Activated T-cell treated with anti-CD3 and anti-CD28 coated beads, Interleukin-2, amount 50 U/mL, for 4 hours (primary cell): Measurements from ENCODE around the gene NKAPD1. TPM values are rescaled to one million over a fixed set of nuclear protein-coding genes. Genes with fewer than 3 reads are reported as not detected.
"Not testable (repeated sequence)": the region's sequence is repeated elsewhere in the genome, so short reads cannot be mapped to it uniquely, and the experiment has no call there.

ENCODE experiments used
- ATAC-seq, 2 donors: fragments of 200-7000 bp; cut with Tn5 transposase; one replicate each; pipeline ENCODE4 v1.10.0; 2021
- DNase-seq: peaks from one replicate; pipeline ENCODE4 v3.0.0-alpha.2; 2020
- H3K27me3 Mint-ChIP-seq: one replicate; pipeline ENCODE4 v1.8.0; 2021; ENCODE audit warnings: low read depth, mixed read lengths
- H3K36me3 Mint-ChIP-seq: one replicate; pipeline ENCODE4 v1.8.0; 2022; ENCODE audit warnings: mixed read lengths; ENCODE audit not compliant: insufficient read depth
- H3K4me1 Mint-ChIP-seq: one replicate; pipeline ENCODE4 v1.8.0; 2021; ENCODE audit warnings: low read depth, mixed read lengths
- H3K4me3 Mint-ChIP-seq: one replicate; pipeline ENCODE4 v1.8.0; 2021; ENCODE audit warnings: mild to moderate bottlenecking, moderate library complexity, mixed read lengths
- H3K9me3 Mint-ChIP-seq: one replicate; pipeline ENCODE4 v1.8.0; 2021; ENCODE audit warnings: mixed read lengths
- total RNA-seq, 3 donors: library from RNA; stranded (reverse); gene quantifications; one replicate each; pipeline ENCODE4 v1.2.1, GENCODE V29; 2021

NKAPD1 gene
- total RNA-seq, 3 donors from 2014 or later = 19.1 to 21.5 (median 19.8) TPM

DNA sequence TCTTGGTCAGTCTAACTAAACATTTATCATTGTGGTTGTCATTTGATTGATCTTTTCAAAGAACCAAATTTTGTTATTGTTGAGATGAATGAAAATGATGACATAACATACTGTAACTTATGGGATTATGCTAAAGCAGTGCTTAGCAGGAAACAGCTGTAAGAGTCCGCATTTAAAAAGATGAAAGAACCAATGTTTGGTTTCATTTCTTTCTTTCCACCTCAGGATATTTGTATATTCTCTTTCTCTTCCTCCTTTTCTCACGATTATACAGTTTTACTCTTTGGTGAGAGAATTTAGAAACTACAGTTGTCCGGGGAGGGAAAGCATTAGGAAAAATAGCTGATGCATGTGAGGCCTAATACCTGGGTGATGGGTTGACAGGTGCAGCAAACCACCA is 23.4 kb upstream of the NKAPD1 start:
- H3K4me1 Mint-ChIP-seq = peaks cover 22% of the 10 kb centered on the region
- H3K36me3 Mint-ChIP-seq = peaks cover 54% of the 10 kb centered on the region
- ATAC-seq (no peak), DNase-seq (no peak)
- H3K27me3 Mint-ChIP-seq = no peaks in the 10 kb centered on the region
- H3K9me3 Mint-ChIP-seq = no peaks in the 10 kb centered on the region
- H3K4me3 Mint-ChIP-seq = no peak overlapping the region

DNA sequence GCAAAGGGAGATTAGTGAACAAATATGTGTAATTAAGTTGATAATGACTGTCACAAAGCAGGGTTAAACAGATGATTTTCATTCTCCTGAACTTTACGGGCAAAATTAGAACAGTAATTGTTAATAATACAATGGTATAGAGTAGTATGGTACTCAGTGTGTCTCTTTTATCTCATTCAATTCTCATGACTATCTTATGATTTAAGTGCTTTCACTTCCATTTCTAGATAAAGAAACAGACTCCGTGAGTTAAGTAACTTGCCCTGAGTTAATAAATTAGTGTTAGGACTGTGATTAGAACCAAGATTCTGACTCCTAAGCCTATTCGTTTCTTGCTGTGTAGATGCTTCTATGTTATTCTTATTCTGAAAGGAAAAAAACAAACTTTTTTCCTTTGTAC is 22.3 kb upstream of the NKAPD1 start:
- H3K9me3 Mint-ChIP-seq = no peaks in the 10 kb centered on the region
- ATAC-seq (no peak), DNase-seq (no peak)
- no peaks in the 10 kb centered on the region for H3K27me3 Mint-ChIP-seq
- peaks cover 22% of the 10 kb centered on the region for H3K4me1 Mint-ChIP-seq
- peaks cover 49% of the 10 kb centered on the region for H3K36me3 Mint-ChIP-seq
- no peak overlapping the region for H3K4me3 Mint-ChIP-seq

DNA sequence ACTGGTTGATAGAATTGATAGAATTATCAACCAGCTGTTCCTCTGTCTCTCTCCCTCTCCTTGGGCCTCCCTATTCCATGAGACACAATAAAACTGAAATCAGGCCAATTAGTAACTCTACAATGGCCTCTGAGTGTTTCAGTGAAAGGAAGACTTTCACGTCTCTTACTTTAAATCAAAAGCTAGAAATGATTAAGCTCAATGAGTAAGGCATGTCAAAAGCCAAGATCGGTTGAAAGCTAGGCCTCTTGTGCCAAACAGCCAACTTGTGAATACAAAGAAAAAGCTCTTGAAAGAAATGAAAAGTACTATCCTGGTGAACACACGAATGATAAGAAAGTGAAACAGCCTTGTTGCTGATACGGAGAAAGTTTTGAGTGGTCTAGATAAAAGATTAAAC is 16.9 kb upstream of the NKAPD1 start:
- H3K9me3 Mint-ChIP-seq = no peaks in the 10 kb centered on the region
- DNase-seq (no peak), ATAC-seq (peak; percentile 77 to 81)
- no peaks in the 10 kb centered on the region for H3K27me3 Mint-ChIP-seq
- no peak overlapping the region for H3K4me3 Mint-ChIP-seq
- peaks cover 8% of the 10 kb centered on the region for H3K4me1 Mint-ChIP-seq
- peaks cover 34% of the 10 kb centered on the region for H3K36me3 Mint-ChIP-seq

DNA sequence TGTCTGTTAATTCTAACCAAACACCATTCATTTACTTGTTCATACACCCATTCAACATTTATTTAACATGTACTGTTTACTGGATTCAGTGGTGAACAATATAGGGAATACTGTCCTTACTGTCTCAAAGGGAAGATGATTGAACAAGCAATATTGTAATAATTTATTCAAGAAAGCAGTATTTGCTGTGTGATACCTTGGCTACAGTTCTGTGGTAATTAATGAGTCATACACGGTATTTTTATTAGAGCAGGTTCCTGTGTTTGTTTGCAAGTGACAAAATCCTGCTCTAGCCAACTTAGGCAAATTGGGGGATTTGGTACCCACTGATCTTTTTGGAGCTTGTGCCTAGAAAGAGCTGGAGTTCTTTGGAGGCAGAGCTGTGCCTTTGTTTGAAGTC is 16.0 kb upstream of the NKAPD1 start:
- H3K4me1 Mint-ChIP-seq = peaks cover 8% of the 10 kb centered on the region
- H3K9me3 Mint-ChIP-seq = no peaks in the 10 kb centered on the region
- no peak for DNase-seq
- no peak overlapping the region for H3K4me3 Mint-ChIP-seq
- H3K36me3 Mint-ChIP-seq = peaks cover 37% of the 10 kb centered on the region
- no peaks in the 10 kb centered on the region for H3K27me3 Mint-ChIP-seq
- ATAC-seq = no peak

DNA sequence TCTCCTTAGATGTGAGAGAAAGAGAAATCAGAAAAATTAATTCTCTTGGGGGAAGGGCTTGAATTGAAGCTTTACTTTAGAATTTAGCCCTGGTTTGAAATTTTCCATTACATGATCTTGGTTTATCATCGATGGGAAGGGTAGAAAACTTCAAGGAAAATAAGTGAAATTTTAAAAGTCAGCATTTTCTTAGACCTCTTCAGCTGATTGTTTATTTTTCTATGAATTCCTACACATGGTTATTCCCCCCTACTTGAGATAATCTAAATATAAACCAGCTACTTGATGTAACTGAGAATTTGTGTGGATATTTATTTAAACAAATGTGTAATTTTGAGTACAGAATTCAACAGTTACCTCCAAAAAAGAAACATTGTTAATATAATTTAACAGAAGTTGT is 11.2 kb upstream of the NKAPD1 start:
- no peaks in the 10 kb centered on the region for H3K9me3 Mint-ChIP-seq
- no peak for ATAC-seq
- H3K4me3 Mint-ChIP-seq = no peak overlapping the region
- H3K27me3 Mint-ChIP-seq = no peaks in the 10 kb centered on the region
- DNase-seq = no peak
- H3K36me3 Mint-ChIP-seq = peaks cover 19% of the 10 kb centered on the region
- no peaks in the 10 kb centered on the region for H3K4me1 Mint-ChIP-seq

DNA sequence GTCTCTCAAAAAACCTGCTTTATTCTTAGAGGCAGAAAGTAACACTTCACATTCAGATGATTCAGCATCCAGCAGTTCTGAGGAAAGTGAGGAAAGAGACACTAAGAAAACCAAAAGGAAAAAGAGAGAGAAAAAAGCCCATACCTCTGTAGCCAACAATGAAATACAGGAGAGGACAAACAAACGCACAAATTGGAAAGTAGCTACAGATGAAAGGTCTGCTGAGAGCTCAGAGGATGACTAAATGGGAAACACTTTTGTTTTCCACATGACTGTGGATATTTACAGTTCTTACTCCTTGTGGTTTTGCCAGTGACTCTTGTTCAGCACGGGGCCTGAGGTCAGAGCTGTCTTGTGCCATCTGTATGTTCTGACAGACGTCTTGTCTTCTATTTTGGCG is 8.6 kb downstream of the NKAPD1 start:
- H3K27me3 Mint-ChIP-seq = no peaks in the 10 kb centered on the region
- peaks cover 36% of the 10 kb centered on the region for H3K4me1 Mint-ChIP-seq
- ATAC-seq (peak; percentile 33 to 35), DNase-seq (no peak)
- no peak overlapping the region for H3K4me3 Mint-ChIP-seq
- H3K36me3 Mint-ChIP-seq = peaks cover 57% of the 10 kb centered on the region
- H3K9me3 Mint-ChIP-seq = no peaks in the 10 kb centered on the region

DNA sequence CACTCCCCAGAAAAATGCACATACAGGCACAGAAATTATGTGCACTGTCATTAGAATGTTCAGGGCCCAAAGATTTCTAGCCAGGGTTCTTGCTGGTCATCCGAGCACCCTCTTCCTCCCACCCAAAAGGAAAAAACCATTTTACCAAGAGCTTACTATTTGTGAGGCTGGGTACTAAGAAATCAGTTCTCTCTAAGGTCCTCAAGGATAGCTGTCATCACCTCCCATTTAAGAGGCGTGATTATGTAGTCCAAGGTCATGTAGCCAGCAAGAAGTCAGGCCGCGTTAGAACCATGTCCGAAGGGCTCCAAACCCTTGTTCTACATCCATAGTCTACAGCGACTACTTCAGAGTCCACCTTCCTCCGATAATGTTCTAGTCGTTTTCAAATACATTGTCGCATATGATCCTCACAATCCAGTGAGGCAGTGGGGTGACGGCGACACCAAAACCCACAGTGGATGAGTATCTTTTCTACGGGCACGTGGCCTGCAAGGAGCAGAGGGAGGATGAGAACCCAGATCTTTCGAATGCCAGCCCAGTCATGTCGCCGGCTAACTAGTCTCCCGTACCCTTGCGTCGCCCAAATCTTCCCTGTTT is 11.8 kb downstream of the NKAPD1 start:
- DNase-seq (peak; percentile 27), ATAC-seq (peak; percentile 63 to 70)
- Mint-ChIP-seq H3K4me3 (peak overlapping the region; percentile 99), H3K9me3 (no peaks in the 10 kb centered on the region), H3K27me3 (no peaks in the 10 kb centered on the region), H3K36me3 (peaks cover 61% of the 10 kb centered on the region), H3K4me1 (peaks cover 54% of the 10 kb centered on the region)

DNA sequence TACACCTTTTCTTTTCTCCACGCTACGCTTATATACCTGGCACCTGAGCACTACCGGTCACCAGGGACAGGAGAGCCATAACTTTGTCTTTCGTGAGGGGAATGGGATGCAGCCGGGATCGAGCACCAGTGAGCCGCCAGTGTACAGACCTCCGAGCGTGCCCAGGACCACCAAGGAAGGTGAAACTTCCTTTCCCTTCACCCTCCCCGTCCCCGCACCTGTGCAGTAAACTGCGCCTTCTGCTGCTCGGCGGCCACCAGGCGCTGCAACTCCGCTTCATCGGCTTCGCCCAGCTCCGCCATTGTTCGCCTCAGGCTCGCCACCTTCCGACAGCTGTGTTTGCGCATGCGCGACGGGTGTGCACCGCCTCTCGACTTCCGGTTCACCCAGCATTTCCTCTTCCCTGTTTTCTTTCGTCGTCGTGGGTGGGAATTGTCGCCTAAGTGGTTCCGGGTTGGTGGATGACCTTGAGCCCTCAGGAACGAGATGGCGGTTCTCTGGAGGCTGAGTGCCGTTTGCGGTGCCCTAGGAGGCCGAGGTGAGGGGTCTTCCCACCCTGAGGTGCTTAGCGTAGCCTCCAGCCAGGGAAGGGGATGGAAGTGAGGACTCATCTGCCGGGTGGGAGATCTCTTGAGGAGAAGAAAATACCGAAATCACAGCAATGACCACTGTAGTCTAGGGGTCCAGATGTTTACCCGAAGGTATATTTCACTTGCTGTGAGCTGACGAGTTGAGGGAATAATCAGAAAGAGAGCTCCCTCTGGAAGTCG is 12.5 kb downstream of the NKAPD1 start, which contains the start of the genes SDHD and TIMM8B:
Gene SDHD, plus strand, starts transcription at position 452 of the 770 bp plus-strand sequence. Its CDS starts 35 bp downstream, at position 487.
Gene TIMM8B, minus strand, starts transcription at position 335 of the 770 bp plus-strand sequence. Its CDS starts 33 bp downstream, at position 302.
- H3K4me3 Mint-ChIP-seq = peak within 1 kb of the TSS; percentile 99

DNA sequence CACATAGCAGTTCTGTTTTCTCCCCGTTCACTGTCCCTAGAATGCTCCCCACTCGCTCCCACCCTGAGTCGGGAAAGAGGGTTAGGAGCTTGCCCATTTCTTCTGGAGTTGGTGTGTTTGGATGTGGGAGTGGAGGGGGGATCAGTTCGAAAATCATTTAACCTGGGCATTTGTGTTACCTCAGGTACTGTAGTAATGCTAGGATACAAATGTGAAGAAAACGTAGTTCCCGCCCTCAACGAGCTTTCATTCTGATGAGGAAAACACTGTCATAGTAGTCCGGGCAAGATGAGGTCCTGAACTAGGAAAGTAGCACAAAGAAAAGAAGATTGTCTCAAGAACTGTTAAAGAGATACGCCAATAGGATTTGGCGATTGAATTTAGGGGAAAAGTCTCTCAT is 13.1 kb downstream of the NKAPD1 start:
- Mint-ChIP-seq H3K4me3 (peak overlapping the region; percentile 99), H3K27me3 (no peaks in the 10 kb centered on the region), H3K36me3 (peaks cover 66% of the 10 kb centered on the region), H3K9me3 (no peaks in the 10 kb centered on the region), H3K4me1 (peaks cover 54% of the 10 kb centered on the region)
- DNase-seq (no peak), ATAC-seq (no peak)

More for the DNA sequence above, 12.5 kb downstream of the NKAPD1 start, which contains the start of the genes SDHD and TIMM8B:
- Mint-ChIP-seq H3K9me3 (no peaks in the 10 kb centered on the region), H3K36me3 (peaks cover 67% of the 10 kb centered on the region), H3K4me1 (peaks cover 54% of the 10 kb centered on the region), H3K27me3 (no peaks in the 10 kb centered on the region)
- ATAC-seq (peak; percentile 89 to 92), DNase-seq (peak; percentile 92)

DNA sequence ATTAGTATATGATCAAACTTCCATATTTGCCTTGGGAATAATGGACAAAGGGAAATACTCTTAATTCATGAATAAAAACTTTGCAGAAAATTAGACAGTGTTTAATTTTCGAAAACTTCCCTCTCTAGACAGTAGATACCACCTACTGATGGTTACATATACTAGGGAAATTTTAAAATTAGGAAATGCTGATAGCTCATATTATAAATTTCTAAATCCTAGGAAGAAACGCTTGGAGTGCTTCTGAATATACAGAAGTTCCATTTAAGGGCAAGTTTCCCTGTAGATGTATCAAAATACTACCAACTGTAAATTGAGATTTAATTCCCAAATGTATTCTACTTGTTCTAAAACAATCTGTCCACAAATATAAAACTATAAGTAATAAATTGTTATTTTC is 21.2 kb downstream of the NKAPD1 start:
- ATAC-seq, H3K4me3 Mint-ChIP-seq, H3K4me1 Mint-ChIP-seq, H3K9me3 Mint-ChIP-seq, H3K27me3 Mint-ChIP-seq, DNase-seq: not testable (repeated sequence)
- H3K36me3 Mint-ChIP-seq = peaks cover 40% of the 10 kb centered on the region

DNA sequence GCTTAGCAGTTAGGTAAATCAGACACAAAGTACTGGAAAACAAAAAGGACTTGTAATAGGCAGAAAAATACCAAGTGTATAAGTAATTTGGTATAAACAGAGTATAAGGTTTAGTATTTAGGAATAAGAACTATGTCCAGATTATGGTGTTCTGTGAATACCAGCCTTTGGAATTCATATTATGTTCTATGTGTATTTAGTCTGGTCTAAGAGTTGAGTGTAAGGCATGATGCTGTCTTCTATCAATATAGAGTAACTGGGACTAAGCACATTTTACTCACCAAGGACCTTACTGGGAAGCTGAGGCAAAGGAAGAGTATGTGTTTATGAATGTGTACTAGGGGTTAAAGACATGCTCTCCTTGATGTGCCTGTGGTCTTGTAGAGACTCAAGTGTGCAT is 22.1 kb downstream of the NKAPD1 start:
- Mint-ChIP-seq H3K27me3 (no peaks in the 10 kb centered on the region), H3K4me1 (no peaks in the 10 kb centered on the region), H3K4me3 (no peak overlapping the region), H3K9me3 (no peaks in the 10 kb centered on the region), H3K36me3 (peaks cover 38% of the 10 kb centered on the region)
- DNase-seq (no peak), ATAC-seq (no peak)

DNA sequence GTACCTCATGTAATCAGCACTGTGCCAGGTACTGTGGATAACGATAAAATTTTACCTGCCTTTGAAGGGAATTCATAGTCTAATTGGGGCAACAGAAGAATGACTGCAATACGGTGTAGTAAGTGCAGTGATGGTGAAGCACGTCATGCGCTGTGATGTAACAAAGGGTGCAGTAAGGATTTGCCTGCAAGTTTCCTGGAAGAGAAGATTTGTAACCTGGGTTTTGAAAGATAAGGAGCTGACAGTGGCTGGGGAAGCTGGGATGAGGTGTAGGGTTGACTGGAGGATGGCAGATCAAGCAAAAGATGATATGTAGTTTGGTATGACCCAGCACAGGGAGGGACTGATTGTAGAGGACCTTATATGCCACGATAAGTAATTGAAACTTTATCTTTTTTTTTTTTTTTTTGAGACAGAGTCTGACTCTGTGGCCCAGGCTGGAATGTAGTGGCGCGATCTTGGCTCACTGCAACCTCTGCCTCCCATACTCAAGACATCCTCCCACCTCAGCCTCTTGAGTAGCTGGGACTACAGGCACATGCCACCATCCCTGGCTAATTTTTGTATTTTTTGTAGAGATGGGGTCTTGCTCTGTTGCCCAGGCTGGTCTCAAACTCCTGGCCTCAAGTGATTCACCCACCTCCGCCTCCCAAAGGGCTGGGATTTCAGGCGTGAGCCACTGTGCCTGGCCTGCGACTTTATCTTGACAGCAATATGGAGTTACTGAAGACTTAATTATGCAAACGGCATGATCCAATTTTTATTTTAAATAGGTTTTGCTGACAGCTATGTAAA is 23.8 kb downstream of the NKAPD1 start:
- Mint-ChIP-seq H3K27me3 (no peaks in the 10 kb centered on the region), H3K9me3 (no peaks in the 10 kb centered on the region), H3K4me3 (no peak overlapping the region), H3K36me3 (peaks cover 28% of the 10 kb centered on the region), H3K4me1 (no peaks in the 10 kb centered on the region)
- ATAC-seq (no peak), DNase-seq (no peak)

DNA sequence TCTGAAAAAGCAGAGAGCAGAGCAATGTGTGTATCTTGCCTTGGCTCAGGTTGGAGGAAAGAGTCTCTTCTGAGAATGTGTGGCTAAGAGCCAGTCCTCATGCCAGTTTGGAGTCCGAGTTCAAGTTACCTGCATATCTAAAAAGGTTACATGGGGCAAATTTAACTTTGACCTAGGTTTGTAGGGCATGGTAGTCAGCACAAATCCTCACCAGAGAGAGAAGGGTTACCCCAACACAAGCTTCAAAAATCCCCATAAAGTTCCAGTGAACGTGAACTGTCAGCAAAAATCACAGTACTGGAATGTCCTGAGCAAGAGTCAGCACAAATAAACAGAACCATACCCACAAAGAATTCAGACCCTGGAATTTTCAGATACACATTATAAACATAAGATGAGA is 26.4 kb downstream of the NKAPD1 start:
- no peak overlapping the region for H3K4me3 Mint-ChIP-seq
- no peaks in the 10 kb centered on the region for H3K9me3 Mint-ChIP-seq
- H3K36me3 Mint-ChIP-seq = peaks cover 22% of the 10 kb centered on the region
- no peaks in the 10 kb centered on the region for H3K27me3 Mint-ChIP-seq
- DNase-seq (no peak), ATAC-seq (no peak)
- H3K4me1 Mint-ChIP-seq = no peaks in the 10 kb centered on the region

DNA sequence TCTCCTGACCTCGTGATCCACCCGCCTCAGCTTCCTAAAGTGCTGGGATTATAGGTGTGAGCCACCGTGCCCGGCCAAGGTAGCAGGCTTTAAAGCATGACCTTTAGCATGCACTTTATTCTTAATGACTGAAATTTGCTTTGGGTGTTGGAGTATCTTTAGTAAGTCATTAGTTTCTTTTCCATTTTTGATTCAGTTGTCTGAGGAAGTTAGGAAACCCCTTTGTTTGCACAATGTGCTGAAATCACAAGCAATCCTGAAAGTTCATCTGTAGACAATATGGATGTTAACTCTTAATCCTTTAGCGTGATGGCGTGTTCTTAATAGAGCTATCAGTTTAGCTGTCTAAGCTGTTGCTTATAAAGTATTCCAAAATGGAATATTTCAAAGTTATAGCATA is 29.3 kb downstream of the NKAPD1 start:
- no peaks in the 10 kb centered on the region for H3K27me3 Mint-ChIP-seq
- H3K4me3 Mint-ChIP-seq = no peak overlapping the region
- no peaks in the 10 kb centered on the region for H3K9me3 Mint-ChIP-seq
- DNase-seq (no peak), ATAC-seq (no peak)
- no peaks in the 10 kb centered on the region for H3K4me1 Mint-ChIP-seq
- H3K36me3 Mint-ChIP-seq = peaks cover 8% of the 10 kb centered on the region
